GM12878 (cell line): Measurements from ENCODE around the gene SRD5A1.

Experiments
- BCLAF1 ChIP-seq: fragments of 450-650 bp; IDR thresholded peaks from 2 replicates; pipeline ENCODE4 v1.6.1; 2017; ENCODE audit warnings: antibody characterized with exemption, mild to moderate bottlenecking, moderate library complexity
- CBFB ChIP-seq: IDR thresholded peaks from 2 replicates; pipeline ENCODE4 v1.6.1; 2016; ENCODE audit warnings: antibody characterized with exemption, low read depth
- CTCF ChIP-seq, 3 experiments: IDR thresholded peaks in 2 of 3; conservative IDR thresholded peaks in 1 of 3; 2 replicates each; pipeline ENCODE4 v1.5.1; 2011; ENCODE audit warnings: low read depth in 3 of 3, low read length in 3 of 3, mild to moderate bottlenecking in 3 of 3, control low read depth in 2 of 3, moderate library complexity in 2 of 3, inconsistent platforms in 1 of 3, mixed read lengths in 1 of 3; ENCODE audit not compliant: control insufficient read depth in 2 of 3, insufficient read depth in 1 of 3; ENCODE audit errors: extremely low read depth in 1 of 3
- MXI1 ChIP-seq: fragments of 150-350 bp; IDR thresholded peaks from 2 replicates; pipeline ENCODE4 v1.6.1; 2011; ENCODE audit warnings: low read depth, mild to moderate bottlenecking, inconsistent platforms, low read length, improper control_type of control experiment
- NBN ChIP-seq: fragments of 450-650 bp; IDR thresholded peaks from 2 replicates; pipeline ENCODE4 v1.6.1; 2016
- NR2F1 ChIP-seq: fragments of 450-650 bp; conservative IDR thresholded peaks from 2 replicates; pipeline ENCODE4 v1.6.1; 2017; ENCODE audit warnings: mild to moderate bottlenecking
- PBX3 ChIP-seq: IDR thresholded peaks from 2 replicates; pipeline ENCODE4 v1.6.1; 2011; ENCODE audit warnings: mild to moderate bottlenecking, low read depth, low read length, moderate library complexity; ENCODE audit not compliant: insufficient replicate concordance
- REST ChIP-seq: IDR thresholded peaks from 2 replicates; pipeline ENCODE4 v1.6.1; 2012; ENCODE audit warnings: mild to moderate bottlenecking, low read depth, low read length
- SP1 ChIP-seq: IDR thresholded peaks from one replicate; pipeline ENCODE4 v1.6.1; 2011; ENCODE audit warnings: low read depth, low read length
- TAF1 ChIP-seq: IDR thresholded peaks from 2 replicates; pipeline ENCODE4 v1.6.1; 2011; ENCODE audit warnings: mild to moderate bottlenecking, low read depth, low read length, borderline replicate concordance
- TCF7 ChIP-seq: IDR thresholded peaks from 2 replicates; pipeline ENCODE4 v1.6.1; 2014; ENCODE audit warnings: antibody characterized with exemption, borderline replicate concordance
- ZNF687 ChIP-seq: fragments of 450-650 bp; IDR thresholded peaks from 2 replicates; pipeline ENCODE4 v1.6.1; 2017; ENCODE audit warnings: mild to moderate bottlenecking, moderate library complexity

- TF ChIP-seq CTCF (IDR thresholded peaks at IDR 0.05 in 2 of 3, conservative IDR thresholded peaks at IDR 0.05 in 1 of 3; ENCODE audit: control insufficient read depth in 2 of 3, extremely low read depth in 1 of 3, insufficient read depth in 1 of 3, low read depth in 3 of 3, low read length in 3 of 3) (no peak; a peak in 1 of 6 replicates), MXI1 (no peak), REST (no peak), BCLAF1 (no peak), ZNF687 (no peak; the same call in 1 of the 2 replicates), SP1 (no peak), NBN (no peak), PBX3 (no peak), TAF1 (no peak), NR2F1 (0 out of 2 replicates have a peak, but pooled peaks have one; percentile 12), TCF7 (no peak), CBFB (no peak)
These were observed 78.3 kb downstream of the SRD5A1 start for GRCh38 chr5:6711409-6712141.
